ENCODE measurements around the gene DHTKD1.
"Not testable (repeated sequence)": the region's sequence is repeated elsewhere in the genome, so short reads cannot be mapped to it uniquely, and the experiment has no call there.

DHTKD1 gene

DNA sequence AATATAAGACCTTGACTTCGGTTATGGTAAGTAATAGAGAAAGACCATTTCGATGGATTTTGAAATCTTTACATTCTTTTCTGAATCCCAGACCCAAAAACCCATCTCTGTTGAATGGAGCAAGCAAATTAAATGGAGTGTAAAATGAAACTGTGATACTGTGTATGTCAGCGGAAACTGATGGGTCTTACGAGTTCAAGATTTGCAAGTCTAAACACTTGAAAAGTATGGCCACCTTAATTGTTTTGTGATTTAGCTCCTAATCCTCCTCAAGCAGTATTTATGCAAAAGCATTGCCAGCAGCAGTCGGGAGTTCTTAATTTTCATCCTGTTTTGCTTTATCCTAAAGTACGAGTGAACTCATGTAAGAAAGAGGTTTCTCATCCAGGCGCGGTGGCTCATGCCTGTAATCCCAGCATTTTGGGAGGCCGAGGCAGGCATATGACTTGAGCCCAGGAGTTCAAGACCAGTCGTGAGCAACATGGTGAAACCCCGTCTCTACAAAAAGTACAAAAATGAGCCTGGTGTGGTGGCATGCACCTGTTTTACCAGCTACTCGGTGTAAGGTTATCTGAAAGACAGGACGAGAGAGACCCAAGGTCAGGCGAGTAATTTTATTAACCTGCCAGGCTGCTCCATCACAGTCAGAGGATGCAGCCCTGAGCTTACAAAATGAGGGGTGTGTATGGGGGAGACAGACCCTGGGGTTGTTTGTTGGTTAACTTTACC, 5.8 kb upstream of the DHTKD1 start:
- no peak for DNase-seq (ENCODE audit: low read depth in 2 of 2, low spot score in 1 of 2)

DNA sequence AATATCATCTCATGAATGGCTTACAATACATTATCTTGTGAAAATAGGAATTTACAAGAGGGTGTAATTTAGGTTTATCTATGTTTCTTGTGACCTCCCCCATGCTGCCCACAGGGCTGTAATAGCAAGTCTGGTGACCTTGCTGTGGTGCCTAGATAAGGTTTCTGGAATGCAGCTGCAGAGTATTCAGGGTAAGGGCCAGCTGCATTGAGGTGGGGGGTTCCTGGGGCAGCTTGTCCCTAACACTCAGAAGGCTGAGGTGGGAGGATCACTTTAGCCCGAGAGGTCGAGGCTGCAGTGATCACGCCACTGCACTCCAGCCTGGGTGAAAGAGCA, 5.3 kb upstream of the DHTKD1 start:
- DNase-seq (ENCODE audit: low read depth in 2 of 2, low spot score in 1 of 2) = no peak

DNA sequence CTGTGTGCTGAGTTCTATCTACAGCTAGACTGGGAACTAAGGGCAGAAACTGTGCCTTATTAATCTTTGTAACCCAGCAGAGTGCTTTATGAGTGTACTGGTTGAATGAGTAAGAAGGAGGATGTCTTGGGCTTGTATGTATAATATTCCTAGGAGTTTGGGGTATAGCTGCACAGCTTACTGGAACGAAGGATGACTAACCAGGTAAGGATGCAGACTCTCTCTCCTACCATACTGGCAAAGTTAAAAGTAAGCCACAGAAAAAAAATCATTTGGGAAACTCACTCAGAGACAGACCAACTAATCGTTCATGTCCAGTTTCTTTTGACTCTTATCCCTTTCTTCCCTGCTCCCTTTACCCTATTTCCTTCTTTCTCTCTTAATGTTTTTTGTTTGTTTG, 1.4 kb upstream of the DHTKD1 start:
- DNase-seq (ENCODE audit: low read depth in 2 of 2, low spot score in 1 of 2) = no peak

DNA sequence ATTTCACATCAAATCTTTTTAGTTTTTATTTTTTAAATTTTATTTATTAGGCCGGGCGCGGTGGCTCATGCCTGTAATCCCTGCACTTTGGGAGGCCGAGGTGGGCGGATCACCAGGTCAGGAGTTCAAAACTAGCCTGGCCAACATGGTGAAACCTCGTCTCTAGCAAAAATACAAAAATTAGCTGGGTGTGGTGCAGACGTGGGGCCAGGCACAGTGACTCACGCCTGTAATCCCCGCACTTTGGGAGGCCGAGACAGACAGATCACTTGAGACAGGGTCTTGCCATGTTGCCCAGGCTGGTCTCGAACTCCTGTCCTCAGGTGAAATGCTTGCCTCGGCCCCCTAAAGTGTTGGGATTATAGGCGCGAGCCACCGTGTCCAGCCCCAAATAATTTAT, 2.7 kb downstream of the DHTKD1 start:
- not testable (repeated sequence) for DNase-seq (ENCODE audit: low read depth in 2 of 2, low spot score in 1 of 2)

DNA sequence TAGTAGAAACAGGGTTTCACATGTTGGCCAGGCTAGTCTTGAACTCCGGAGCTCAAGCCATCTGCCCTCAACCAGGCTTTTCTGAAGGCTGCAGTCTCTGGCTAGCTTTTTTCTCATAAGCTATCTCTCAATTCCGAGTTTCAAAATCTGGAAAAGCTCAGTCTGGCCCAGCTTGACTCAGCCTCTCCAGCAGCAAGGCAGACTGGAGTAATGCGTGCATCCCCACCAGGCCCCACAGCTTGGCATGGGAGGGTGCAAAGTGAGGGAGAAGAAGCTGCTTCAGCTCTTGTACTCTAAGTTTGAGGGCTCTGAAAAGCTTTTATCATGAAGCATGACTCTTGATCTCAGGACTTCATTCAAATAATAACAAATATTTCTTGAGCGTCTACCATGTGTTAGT, 4.8 kb downstream of the DHTKD1 start:
- no peak for DNase-seq (ENCODE audit: low read depth in 2 of 2, low spot score in 1 of 2)

DNA sequence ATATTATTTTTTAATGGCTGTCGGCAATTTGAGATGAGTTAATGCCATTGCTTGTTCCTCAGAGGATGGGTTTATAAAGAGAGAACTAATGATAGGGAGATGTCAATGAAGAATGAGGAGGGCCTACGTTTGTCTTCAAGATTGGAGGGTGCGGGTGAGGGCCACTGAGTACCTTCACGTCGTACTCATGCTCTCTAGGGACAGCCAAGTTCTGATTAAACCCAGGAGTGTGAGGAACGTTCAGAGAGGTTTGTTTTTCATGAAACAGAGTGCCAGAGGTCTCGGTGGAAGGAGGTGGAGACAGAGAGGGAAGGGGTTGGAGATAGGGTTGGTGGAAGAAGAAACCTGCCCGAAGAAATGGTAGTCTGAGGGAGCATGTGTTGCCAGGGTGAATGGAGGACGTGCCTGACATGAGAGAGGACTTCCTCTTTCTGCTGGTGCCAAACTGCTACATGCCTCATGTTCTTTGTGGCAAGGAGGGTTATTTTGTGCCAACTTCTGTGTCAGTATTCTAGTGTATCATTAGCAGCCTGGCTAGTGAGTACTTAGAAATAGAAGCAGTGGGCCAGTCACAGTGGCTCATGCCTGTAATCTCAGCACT, 8.9 kb downstream of the DHTKD1 start:
- no peak for DNase-seq (ENCODE audit: low read depth in 2 of 2, low spot score in 1 of 2)

DNA sequence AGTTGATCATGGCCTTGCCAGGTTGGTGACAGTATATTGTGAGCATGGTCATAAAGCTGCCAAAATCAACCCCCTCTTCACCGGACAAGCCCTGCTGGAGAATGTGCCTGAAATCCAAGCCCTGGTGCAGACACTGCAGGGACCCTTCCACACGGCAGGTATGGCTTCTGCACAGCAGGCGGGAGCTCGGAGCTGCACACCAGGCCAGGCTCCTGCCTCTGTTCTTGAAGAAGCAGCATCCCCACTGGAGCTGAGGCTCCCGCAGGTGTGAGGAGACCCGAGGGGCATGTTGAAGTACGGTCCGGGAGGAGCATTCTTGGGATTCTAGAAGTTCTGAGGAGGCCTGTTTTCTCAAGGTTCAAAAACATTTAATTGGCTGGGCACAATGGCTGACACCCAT, 12.7 kb downstream of the DHTKD1 start:
- no peak for DNase-seq (ENCODE audit: low read depth in 2 of 2, low spot score in 1 of 2)

DNA sequence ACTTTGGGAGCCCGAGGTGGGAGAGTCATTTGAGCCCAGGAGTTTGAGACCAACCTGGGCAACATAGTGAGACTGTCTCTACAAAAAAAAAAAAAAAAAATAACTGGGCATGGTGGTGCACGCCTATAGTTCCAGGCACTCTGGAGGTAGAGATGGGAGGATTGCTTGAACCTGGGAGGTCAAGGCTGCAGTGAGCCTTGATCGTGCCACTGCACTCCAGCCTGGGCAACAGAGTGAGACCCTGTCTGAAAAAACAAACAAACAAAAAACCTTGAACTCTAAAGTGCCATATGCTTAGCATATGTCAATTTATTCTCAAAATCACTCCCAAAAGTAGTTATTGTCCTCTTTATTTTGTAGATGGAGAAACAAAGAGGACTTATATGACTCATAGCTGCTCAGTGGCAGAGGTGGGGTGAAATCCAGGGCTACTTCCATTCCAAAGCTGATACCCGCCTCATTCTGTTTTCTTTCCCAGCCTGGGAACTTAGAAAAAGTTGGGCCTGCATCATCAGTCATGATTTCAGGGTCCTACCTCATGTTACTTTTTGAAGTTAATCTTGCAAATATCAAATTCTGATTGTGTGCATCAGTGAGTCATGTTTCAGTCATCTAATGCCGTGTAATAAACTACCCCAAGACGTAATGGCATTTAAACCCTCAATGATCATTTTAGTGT, 13.3 kb downstream of the DHTKD1 start:
- no peak for DNase-seq (ENCODE audit: low read depth in 2 of 2, low spot score in 1 of 2)

DNA sequence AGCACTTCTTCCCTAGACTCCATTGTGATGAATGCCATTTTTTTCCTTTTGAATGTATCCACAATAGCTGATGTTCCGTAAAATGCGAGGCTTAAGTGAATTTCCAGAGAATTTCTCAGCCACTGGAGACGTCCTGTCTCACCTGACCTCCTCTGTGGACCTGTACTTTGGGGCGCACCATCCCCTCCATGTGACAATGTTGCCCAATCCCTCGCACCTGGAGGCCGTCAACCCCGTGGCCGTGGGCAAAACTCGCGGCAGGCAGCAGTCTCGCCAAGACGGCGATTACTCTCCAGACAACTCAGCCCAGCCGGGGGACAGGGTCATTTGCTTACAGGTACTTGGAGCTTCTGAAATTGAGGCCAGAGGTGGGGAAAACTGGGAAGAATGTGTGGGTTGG, 20.2 kb downstream of the DHTKD1 start:
- DNase-seq (ENCODE audit: low read depth in 2 of 2, low spot score in 1 of 2) = no peak

DNA sequence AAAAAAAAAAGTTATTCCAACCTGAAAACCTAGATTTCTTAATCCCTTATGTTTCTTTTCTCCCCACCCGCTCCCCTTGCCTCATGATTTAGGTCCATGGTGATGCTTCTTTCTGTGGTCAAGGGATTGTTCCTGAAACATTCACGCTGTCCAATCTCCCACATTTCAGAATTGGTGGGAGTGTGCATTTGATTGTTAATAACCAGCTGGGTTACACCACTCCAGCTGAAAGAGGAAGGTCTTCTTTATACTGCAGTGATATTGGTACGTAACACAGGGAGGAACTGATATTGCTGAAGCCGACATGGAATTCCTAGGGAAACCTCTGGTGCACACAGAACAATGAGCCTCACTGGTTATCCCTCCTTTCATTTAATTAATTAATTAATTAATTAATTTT, 22.7 kb downstream of the DHTKD1 start:
- DNase-seq (ENCODE audit: low read depth in 2 of 2, low spot score in 1 of 2) = no peak

DNA sequence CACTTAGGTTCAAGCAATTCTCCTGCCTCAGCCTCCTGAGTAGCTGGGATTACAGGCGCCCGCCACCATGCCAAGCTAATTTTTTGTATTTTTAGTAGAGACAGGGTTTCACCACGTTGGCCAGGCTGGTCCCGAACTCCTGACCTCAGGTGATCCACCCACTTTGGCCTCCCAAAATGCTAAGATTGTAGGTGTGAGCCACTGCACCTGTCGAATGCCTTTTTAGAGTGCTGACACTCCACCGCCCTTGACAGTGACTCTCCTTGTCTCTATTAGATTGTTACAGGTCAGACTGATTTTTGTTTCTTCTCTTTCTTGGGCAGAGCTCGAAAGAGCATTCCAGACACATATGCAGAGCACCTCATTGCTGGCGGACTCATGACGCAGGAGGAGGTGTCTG, 28.6 kb downstream of the DHTKD1 start:
- not testable (repeated sequence) for DNase-seq (ENCODE audit: low read depth in 2 of 2, low spot score in 1 of 2)

DNA sequence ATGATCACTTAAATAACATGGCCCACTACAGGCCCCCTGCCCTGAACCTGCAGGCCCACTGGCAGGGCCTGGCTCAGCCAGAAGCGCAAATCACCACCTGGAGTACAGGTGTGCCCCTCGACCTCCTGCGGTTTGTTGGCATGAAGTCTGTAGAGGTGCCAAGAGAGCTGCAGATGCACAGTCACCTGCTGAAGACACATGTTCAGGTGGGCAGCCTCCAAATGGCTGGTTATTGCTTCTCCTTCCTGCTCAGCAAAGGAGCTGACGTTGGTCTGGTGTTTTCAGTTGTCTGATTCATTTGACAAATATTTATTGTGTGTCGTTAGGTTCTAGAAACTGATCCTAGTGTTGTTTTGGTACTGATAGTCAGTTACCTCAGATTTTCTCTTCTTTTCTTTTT, 29.0 kb downstream of the DHTKD1 start:
- no peak for DNase-seq (ENCODE audit: low read depth in 2 of 2, low spot score in 1 of 2)

DNA sequence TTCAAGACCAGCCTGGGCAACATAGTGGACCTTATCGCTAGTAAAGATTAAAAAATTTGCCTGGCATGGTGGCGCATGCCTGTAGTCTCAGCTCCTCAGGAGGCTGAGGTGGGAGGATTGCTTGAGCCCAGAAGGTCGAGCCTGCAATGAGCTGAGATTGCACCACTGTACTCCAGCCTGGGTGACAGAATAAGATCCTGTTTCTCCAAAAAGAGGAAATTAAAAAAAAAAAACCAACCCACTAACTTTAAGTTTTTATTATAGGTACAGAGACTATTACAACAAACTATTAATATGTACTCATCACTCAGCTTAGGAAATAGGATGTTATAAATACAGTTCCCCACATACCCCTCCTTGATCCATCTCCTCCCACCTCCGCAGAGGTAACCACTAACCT, 30.2 kb downstream of the DHTKD1 start:
- no peak for DNase-seq (ENCODE audit: low read depth in 2 of 2, low spot score in 1 of 2)

DNA sequence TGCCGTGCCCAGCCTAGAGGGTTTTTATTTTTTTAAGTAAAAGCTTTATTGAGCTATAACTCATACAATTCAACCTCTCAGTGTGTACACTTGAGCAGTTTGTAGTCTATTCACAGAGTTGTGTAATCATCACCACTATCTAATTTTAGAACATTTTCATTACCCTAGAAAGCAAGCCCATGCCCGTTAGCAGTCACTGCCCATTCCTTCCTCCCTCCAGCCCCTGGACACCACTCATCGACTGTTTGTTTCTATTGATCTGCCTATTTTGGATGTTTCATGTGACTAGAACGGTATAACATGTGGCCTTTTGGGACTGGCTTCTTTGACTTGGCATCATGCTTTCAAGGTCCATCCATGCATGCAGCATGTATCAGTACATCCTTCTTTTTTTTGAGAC, 35.0 kb downstream of the DHTKD1 start:
- DNase-seq (ENCODE audit: low read depth in 2 of 2, low spot score in 1 of 2) = no peak

DNA sequence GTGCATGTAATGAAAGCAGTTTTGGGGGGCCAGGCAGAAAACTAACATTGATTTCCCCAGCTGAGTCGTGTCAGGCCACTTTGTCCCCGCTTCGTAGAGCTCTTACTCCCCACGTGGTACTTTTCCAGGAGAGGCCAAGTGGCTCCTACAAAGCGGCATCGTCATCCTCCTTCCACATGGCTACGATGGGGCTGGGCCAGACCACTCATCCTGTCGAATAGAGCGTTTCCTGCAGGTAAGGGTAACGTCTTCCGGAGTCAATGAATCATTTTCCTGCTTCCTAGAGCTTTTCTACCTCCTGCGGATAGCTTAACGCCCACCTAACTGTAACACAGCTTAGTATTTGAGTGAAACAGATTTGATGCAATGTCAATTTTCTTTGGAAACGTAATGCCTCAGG, 39.0 kb downstream of the DHTKD1 start:
- DNase-seq (ENCODE audit: low read depth in 2 of 2, low spot score in 1 of 2) = no peak

DNA sequence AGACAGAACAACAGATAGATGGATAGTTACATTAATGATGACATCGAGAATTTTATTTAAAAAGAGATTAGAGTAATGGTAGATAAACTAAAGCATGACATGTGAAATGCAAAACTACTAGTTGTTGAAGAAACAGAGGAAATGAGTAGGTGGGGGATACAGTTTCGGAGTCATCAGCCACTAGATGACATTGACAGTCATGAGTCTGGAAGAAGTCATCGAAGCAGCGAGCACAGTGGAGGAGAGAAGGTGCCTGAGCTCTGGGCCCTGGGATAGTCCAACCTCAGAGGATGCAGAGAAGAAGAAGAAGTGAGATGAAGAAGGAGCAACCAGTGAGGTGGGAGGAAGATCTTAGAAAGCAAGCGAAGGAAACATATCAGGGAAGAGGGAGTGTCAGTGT, 40.5 kb downstream of the DHTKD1 start:
- DNase-seq (ENCODE audit: low read depth in 2 of 2, low spot score in 1 of 2) = no peak

DNA sequence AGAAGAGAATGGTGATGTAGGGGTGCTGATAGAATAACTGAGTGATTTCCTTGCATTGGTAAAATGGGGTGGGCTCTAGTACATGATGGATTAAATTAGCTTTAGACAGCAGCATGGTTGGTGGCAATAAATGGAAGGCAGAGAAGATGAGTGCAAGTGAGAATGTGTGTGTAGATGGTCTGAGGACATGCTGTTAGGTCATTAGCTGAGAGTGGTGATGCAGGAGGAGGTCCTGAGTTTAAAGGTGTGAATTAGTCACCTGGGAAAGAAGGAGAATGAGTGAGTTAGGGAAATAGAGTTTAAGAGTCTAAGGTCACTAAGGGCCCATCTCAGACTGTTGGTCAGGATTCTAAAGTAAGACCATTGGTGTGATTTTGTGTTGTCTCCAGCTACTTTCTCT, 42.8 kb downstream of the DHTKD1 start:
- no peak for DNase-seq (ENCODE audit: low read depth in 2 of 2, low spot score in 1 of 2)

DNA sequence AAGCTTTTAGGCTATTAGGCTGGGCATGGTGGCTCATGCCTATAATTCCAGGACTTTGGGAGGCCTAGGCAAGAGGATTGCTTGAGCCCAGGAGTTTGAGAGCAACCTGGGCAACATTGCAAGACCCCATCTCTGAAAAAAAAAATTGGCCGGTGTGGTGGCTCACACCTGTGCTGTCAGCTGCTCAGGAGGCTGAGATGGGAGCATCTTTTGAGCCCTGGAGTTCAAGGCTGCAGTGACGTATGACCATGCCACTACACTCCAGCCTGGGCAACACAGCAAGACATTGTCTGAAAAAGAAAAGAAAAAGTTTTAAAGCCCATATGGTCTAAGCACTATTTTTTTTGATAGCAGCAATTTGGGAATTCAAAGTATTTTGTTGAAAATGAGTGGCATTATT, 44.9 kb downstream of the DHTKD1 start:
- DNase-seq (ENCODE audit: low read depth in 2 of 2, low spot score in 1 of 2) = no peak

DNA sequence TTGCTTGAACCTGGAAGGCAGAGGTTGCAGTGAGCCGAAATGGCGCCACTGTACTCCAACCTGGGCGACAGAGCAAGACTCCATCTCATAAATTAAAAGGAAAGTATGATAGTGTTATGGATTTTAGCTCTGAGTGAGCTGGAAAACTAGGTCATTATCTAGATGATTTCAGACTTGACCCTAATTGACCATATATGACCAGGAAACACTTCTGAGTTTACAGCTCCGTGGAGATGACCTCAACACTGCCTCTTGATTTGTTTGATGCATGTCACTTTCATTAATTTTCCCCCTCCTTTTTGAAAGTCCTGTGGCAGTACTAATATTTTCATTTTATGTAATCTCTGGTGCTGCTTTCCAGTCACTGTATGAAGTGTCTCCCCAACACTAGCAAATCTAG, 52.9 kb downstream of the DHTKD1 start:
- no peak for DNase-seq (ENCODE audit: low read depth in 2 of 2, low spot score in 1 of 2)

DNA sequence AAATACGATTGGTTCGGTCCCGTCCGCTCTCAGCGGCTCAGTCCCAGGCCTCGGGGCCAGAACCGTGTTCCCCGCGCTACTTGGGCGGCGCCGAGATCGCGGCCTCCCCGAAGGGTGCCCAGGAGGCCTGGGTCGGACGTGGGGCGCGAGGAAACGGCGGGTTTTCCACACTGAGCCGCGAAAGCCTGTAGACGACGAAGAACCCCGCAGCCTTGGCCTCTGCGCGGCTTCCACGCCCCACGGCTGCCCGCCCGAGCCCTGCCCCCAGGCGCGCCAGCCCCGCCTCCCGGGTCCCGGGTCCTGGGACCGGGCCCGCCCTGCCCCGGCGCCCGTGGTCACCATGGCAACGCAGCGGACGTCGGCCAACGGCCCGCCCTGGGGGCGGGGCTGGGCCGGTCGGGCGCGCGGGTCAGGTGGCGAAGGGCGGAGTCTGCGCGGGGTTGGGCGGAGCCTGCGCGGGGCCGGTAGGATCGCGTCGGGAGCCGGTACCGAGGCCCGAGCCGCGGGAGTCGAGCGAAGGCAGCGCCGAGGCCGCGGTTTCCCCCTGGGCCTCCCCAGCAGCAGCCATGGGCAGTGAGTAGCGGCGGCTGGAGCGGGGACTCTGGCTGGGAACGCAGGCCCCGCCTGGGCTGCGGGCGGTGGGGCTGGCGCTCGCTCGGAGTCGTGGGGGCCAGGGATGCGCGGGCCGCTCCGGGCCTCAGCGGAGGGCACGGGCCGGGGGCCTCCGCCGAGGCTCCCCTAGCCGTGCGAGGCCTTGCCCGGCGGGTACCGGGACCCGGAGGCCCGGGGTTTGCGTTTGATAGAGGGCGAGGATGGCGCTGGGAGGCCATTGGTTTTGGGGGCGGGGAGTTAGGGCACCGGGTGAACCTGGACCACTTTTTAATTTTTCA, 60.7 kb downstream of the DHTKD1 start, which contains the start of gene SEC61A2:
TSS of gene SEC61A2 (plus strand) at position 456 of the 890 bp plus-strand sequence. CDS start at position 567, 111 bp downstream.
- DNase-seq (ENCODE audit: low read depth in 2 of 2, low spot score in 1 of 2) = peak; percentile 91 to 92

DNA sequence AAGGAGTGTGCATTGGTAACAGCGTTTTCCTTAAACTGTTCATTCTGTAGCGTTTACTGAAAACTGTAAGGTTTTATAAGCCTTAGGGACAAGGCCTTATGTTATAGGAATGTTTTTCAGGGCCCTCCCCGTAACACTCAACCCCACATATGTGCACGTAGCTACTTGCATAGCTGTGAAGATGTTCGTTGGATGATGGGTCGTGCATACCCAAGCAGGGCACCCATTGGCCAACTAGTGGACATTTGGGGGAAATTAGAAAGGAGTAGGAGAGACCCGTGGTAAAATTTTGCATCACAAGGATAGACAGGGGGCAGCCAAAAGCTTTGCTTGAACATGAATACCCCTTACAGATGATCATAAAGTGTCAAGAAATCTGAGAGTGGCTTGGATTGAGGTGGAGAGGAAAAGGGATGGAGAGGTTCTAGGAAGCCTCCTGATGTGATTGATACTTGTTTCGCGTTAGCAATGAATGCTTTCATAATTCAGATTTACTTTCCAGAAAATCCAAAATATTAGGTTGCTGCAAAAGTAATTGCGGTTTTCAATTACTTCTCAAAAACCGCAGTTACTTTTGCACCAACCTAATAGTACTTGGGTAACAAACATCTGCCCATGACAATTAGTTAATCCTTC, 61.6 kb downstream of the DHTKD1 start:
- DNase-seq (ENCODE audit: low read depth in 2 of 2, low spot score in 1 of 2) = no peak
